Neural cell (in vitro differentiated cells): ENCODE data around the gene NEBL. TPM values are rescaled to one million over a fixed set of nuclear protein-coding genes. Genes with fewer than 3 reads are reported as not detected.

ENCODE experiments used
- H2AFZ ChIP-seq: fragments of 200-600, 300-800 bp; sonication (generic), shearing (Covaris generic); 2 replicates; pipeline ENCODE4 v1.6.0; 2014; ENCODE audit warnings: low read depth, mild to moderate bottlenecking, antibody characterized with exemption, low read length, moderate library complexity
- H3F3A ChIP-seq: fragments of 200-600 bp; shearing (Covaris generic); 2 replicates; pipeline ENCODE4 v1.6.1; 2016; ENCODE audit warnings: mild to moderate bottlenecking, moderate library complexity, mixed read lengths, antibody characterized with exemption, low read length; ENCODE audit not compliant: insufficient read depth, poor library complexity, severe bottlenecking
- H3K27ac ChIP-seq: fragments of 200-600, 300-800 bp; sonication (generic), shearing (Covaris generic); 2 replicates; pipeline ENCODE4 v1.5.1; 2014; ENCODE audit warnings: mild to moderate bottlenecking, low read length, moderate library complexity
- H3K27me3 ChIP-seq: fragments of 300-800, 200-600 bp; sonication (generic), shearing (Covaris generic); 2 replicates; pipeline ENCODE4 v1.6.0; 2014; ENCODE audit warnings: mild to moderate bottlenecking, low read depth, low read length, moderate library complexity; ENCODE audit not compliant: insufficient read depth
- H3K36me3 ChIP-seq: fragments of 300-800, 200-600 bp; sonication (generic), shearing (Covaris generic); 2 replicates; pipeline ENCODE4 v1.5.1; 2014; ENCODE audit warnings: mild to moderate bottlenecking, antibody characterized with exemption, low read length, moderate library complexity; ENCODE audit not compliant: insufficient read depth
- H3K4me2 ChIP-seq: fragments of 300-800, 200-600 bp; sonication (generic), shearing (Covaris generic); 2 replicates; pipeline ENCODE4 v1.6.0; 2014; ENCODE audit warnings: mild to moderate bottlenecking, low read length
- H3K4me3 ChIP-seq: fragments of 300-800, 200-600 bp; sonication (generic), shearing (Covaris generic); 2 replicates; pipeline ENCODE4 v1.5.1; 2014; ENCODE audit warnings: mild to moderate bottlenecking, low read length, moderate library complexity
- H3K79me2 ChIP-seq: fragments of 200-600 bp; shearing (Covaris generic); replicated peaks from 2 replicates; pipeline ENCODE4 v1.6.0; 2014; ENCODE audit warnings: mild to moderate bottlenecking, low read length, moderate library complexity; ENCODE audit not compliant: insufficient read depth
- H3K9ac ChIP-seq: fragments of 300-800, 200-600 bp; sonication (generic), shearing (Covaris generic); 2 replicates; pipeline ENCODE4 v1.6.1; 2016; ENCODE audit warnings: mild to moderate bottlenecking, low read length, mixed read lengths
- H3K9me2 ChIP-seq: fragments of 200-600 bp; shearing (Covaris generic); 2 replicates; pipeline ENCODE4 v1.6.1; 2016; ENCODE audit warnings: mild to moderate bottlenecking, low read length, mixed read lengths; ENCODE audit not compliant: insufficient read depth
- H3K9me3 ChIP-seq: fragments of 200-600, 300-800 bp; sonication (generic), shearing (Covaris generic); 2 replicates; pipeline ENCODE4 v1.6.1; 2016; ENCODE audit warnings: mild to moderate bottlenecking, mixed run types, low read length, moderate library complexity, mixed read lengths
- H4K20me1 ChIP-seq: fragments of 200-600 bp; shearing (Covaris generic); 2 replicates; pipeline ENCODE4 v1.6.1; 2016; ENCODE audit warnings: mild to moderate bottlenecking, mixed run types; ENCODE audit not compliant: insufficient read depth
- EP300 ChIP-seq: fragments of 450-650 bp; conservative IDR thresholded peaks from 2 replicates; pipeline ENCODE4 v1.6.1; 2014; ENCODE audit warnings: antibody characterized with exemption, mild to moderate bottlenecking, moderate library complexity; ENCODE audit not compliant: poor library complexity, severe bottlenecking
- EZH2 ChIP-seq: fragments of 200-600, 300-800 bp; shearing (Covaris generic), sonication (generic); IDR thresholded peaks from 2 replicates; pipeline ENCODE4 v1.6.1; 2014; ENCODE audit warnings: antibody characterized with exemption, low read length, borderline replicate concordance, mild to moderate bottlenecking; ENCODE audit not compliant: insufficient read depth, poor library complexity, severe bottlenecking
- MXI1 ChIP-seq: fragments of 450-650 bp; conservative IDR thresholded peaks from 2 replicates; pipeline ENCODE4 v1.6.1; 2014; ENCODE audit warnings: antibody characterized with exemption, mild to moderate bottlenecking; ENCODE audit not compliant: poor library complexity, severe bottlenecking
- POLR2AphosphoS5 ChIP-seq: IDR thresholded peaks from 2 replicates; pipeline ENCODE4 v1.6.1; 2012
- RAD21 ChIP-seq: fragments of 450-650 bp; conservative IDR thresholded peaks from 2 replicates; pipeline ENCODE4 v1.6.1; 2014; ENCODE audit warnings: antibody characterized with exemption, mild to moderate bottlenecking, moderate library complexity
- SMC3 ChIP-seq: fragments of 450-650 bp; conservative IDR thresholded peaks from 2 replicates; pipeline ENCODE4 v1.6.1; 2014; ENCODE audit warnings: antibody characterized with exemption, mild to moderate bottlenecking, moderate library complexity; ENCODE audit not compliant: poor library complexity
- TAF1 ChIP-seq: IDR thresholded peaks from 2 replicates; pipeline ENCODE4 v1.6.1; 2012; ENCODE audit warnings: low read depth
- polyA plus RNA-seq: library from polyadenylated mRNA; depleted of rRNA; stranded (reverse); fragments of >200 nt; gene quantifications from 2 replicates; pipeline ENCODE4 v1.2.3, GENCODE V29; 2014
- TF ChIP-seq, protein P1 (sequence below): IDR thresholded peaks from 2 replicates; pipeline ENCODE4 v1.6.1; 2012; ENCODE audit warnings: borderline replicate concordance
- TF ChIP-seq, protein P2 (sequence below): fragments of 450-650 bp; IDR thresholded peaks from 2 replicates; pipeline ENCODE4 v1.5.1; 2014; ENCODE audit warnings: antibody characterized with exemption, mild to moderate bottlenecking, moderate library complexity; ENCODE audit not compliant: poor library complexity, severe bottlenecking

The NEBL gene
- polyA plus RNA-seq, 1 donor from 2014 or later = 16.3 TPM

DNA sequence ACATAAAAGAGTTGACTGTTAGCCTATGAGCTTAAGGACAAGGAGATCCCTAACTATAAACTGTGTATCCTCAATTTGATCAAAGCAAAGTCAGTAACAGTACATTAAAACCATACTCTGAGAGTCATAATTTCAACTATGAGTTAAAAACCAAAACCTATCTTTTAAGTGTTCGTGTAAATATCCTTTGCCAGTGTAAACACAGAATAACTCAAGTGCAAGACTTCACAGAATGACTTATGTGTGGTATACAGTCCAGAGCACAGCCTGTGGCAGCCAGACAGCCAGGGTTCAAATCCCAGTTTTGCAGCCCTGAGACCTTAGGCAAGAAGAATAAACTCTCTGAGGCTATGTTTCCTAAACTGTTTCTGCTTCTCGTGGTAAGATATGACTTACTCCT, 30.3 kb upstream of the NEBL start:
- Histone ChIP-seq H3K4me2 (no peak overlapping the region), H3K9me2 (no peaks in the 10 kb centered on the region), H3K9ac (no peak overlapping the region), H4K20me1 (no peaks in the 10 kb centered on the region), H3K79me2 (no peaks in the 10 kb centered on the region), H3F3A (no peaks in the 10 kb centered on the region), H3K27ac (no peak overlapping the region), H3K27me3 (no peaks in the 10 kb centered on the region), H3K9me3 (no peaks in the 10 kb centered on the region), H2AFZ (no peak overlapping the region), H3K4me3 (no peak overlapping the region), H3K36me3 (no peaks in the 10 kb centered on the region)
- TF ChIP-seq MXI1 (no peak), EP300 (no peak), SMC3 (no peak), POLR2AphosphoS5 (no peak), TAF1 (no peak), RAD21 (no peak), EZH2 (no peak)
- TF ChIP-seq, protein P1, sequence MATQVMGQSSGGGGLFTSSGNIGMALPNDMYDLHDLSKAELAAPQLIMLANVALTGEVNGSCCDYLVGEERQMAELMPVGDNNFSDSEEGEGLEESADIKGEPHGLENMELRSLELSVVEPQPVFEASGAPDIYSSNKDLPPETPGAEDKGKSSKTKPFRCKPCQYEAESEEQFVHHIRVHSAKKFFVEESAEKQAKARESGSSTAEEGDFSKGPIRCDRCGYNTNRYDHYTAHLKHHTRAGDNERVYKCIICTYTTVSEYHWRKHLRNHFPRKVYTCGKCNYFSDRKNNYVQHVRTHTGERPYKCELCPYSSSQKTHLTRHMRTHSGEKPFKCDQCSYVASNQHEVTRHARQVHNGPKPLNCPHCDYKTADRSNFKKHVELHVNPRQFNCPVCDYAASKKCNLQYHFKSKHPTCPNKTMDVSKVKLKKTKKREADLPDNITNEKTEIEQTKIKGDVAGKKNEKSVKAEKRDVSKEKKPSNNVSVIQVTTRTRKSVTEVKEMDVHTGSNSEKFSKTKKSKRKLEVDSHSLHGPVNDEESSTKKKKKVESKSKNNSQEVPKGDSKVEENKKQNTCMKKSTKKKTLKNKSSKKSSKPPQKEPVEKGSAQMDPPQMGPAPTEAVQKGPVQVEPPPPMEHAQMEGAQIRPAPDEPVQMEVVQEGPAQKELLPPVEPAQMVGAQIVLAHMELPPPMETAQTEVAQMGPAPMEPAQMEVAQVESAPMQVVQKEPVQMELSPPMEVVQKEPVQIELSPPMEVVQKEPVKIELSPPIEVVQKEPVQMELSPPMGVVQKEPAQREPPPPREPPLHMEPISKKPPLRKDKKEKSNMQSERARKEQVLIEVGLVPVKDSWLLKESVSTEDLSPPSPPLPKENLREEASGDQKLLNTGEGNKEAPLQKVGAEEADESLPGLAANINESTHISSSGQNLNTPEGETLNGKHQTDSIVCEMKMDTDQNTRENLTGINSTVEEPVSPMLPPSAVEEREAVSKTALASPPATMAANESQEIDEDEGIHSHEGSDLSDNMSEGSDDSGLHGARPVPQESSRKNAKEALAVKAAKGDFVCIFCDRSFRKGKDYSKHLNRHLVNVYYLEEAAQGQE = no peak
- TF ChIP-seq, protein P2, sequence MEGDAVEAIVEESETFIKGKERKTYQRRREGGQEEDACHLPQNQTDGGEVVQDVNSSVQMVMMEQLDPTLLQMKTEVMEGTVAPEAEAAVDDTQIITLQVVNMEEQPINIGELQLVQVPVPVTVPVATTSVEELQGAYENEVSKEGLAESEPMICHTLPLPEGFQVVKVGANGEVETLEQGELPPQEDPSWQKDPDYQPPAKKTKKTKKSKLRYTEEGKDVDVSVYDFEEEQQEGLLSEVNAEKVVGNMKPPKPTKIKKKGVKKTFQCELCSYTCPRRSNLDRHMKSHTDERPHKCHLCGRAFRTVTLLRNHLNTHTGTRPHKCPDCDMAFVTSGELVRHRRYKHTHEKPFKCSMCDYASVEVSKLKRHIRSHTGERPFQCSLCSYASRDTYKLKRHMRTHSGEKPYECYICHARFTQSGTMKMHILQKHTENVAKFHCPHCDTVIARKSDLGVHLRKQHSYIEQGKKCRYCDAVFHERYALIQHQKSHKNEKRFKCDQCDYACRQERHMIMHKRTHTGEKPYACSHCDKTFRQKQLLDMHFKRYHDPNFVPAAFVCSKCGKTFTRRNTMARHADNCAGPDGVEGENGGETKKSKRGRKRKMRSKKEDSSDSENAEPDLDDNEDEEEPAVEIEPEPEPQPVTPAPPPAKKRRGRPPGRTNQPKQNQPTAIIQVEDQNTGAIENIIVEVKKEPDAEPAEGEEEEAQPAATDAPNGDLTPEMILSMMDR = no peak

DNA sequence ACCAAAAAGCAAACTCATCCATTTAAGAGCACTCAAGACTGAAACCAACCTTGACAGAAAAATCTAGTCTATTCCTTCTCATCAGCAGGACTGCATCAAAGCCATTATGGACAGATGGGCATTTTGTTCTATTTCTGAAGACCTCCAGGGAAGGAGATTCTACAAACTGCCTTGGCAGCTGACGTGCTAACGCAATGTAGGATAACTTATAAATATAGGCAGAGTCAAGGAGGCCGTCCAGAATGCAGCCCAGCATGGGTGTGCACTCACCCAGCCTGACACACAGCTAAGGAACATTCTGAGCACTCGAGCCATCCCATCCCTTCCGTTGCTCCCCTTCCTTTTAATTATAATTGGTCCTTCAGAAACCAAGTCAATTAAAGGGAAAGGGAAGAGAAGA, 25.3 kb upstream of the NEBL start:
- H4K20me1 ChIP-seq = no peaks in the 10 kb centered on the region
- TF ChIP-seq RAD21 (no peak), TAF1 (no peak), POLR2AphosphoS5 (no peak), SMC3 (no peak)
- TF ChIP-seq, protein P2 = no peak
- H3K27ac ChIP-seq = no peak overlapping the region
- H3K9me2 ChIP-seq = no peaks in the 10 kb centered on the region
- H3K27me3 ChIP-seq = no peaks in the 10 kb centered on the region
- no peak overlapping the region for H3K4me3 ChIP-seq
- H3K4me2 ChIP-seq = no peak overlapping the region
- no peak overlapping the region for H3K9ac ChIP-seq
- H2AFZ ChIP-seq = no peak overlapping the region
- no peaks in the 10 kb centered on the region for H3K79me2 ChIP-seq
- no peaks in the 10 kb centered on the region for H3F3A ChIP-seq
- H3K9me3 ChIP-seq = no peaks in the 10 kb centered on the region
- no peaks in the 10 kb centered on the region for H3K36me3 ChIP-seq
